HG03469 (cell line): ENCODE data around the gene NMUR1.

Experiments
- ATAC-seq: cut with Tn5 transposase; IDR thresholded peaks from one replicate; pipeline ENCODE4 v1.9.1; 2021; ENCODE audit warnings: mild to moderate bottlenecking, moderate library complexity, moderate number of reproducible peaks; ENCODE audit not compliant: unreplicated experiment

NMUR1 gene

GRCh38 chr2:231527955-231528635 is 2.1 kb downstream of the NMUR1 start:
- no peak for ATAC-seq

- ATAC-seq, result no peak
These were observed 3.2 kb downstream of the NMUR1 start for GRCh38 chr2:231527091-231527395.

- ATAC-seq, result no peak
These were observed 3.7 kb downstream of the NMUR1 start for GRCh38 chr2:231526341-231527090.

GRCh38 chr2:231525248-231526163 is 4.7 kb downstream of the NMUR1 start:
- ATAC-seq, result no peak

DNA sequence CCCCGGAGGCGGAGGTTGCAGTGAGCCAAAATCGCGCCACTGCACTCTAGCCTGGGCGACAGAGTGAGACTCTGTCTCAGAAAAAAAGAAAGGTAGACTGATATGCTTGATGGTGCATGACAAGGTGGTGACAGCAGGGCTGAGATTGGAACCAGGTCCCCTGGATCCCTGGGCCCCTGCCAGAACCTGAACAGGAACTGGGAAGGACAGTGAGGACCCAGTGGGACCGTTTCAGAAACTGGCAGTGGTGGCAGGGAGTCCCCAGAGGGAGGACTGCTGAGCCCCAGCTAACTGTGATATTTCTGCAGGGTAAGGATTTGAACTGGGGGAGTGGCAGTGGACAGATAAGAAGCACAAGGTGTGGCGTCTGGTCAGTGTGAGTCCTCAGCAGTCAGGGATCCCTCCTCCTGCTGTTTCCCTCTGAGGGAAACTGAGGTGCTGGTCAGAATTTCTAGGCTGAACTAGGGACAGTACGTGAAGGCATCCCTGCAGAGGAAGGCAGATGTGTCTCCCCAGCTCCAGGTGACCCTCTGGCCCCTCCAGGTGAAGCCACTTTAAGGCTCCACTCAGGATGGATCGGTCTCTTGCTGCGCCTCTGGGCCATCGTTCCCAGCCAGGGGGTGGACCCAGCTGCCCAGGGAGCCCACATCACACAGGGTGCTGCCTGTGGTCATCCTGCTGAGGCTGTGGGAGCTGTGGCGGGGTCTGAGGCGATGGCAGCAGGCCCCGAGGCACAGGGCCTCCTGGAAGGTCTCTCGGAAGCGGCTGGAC is 5.6 kb downstream of the NMUR1 start:
- ATAC-seq, result no peak

DNA sequence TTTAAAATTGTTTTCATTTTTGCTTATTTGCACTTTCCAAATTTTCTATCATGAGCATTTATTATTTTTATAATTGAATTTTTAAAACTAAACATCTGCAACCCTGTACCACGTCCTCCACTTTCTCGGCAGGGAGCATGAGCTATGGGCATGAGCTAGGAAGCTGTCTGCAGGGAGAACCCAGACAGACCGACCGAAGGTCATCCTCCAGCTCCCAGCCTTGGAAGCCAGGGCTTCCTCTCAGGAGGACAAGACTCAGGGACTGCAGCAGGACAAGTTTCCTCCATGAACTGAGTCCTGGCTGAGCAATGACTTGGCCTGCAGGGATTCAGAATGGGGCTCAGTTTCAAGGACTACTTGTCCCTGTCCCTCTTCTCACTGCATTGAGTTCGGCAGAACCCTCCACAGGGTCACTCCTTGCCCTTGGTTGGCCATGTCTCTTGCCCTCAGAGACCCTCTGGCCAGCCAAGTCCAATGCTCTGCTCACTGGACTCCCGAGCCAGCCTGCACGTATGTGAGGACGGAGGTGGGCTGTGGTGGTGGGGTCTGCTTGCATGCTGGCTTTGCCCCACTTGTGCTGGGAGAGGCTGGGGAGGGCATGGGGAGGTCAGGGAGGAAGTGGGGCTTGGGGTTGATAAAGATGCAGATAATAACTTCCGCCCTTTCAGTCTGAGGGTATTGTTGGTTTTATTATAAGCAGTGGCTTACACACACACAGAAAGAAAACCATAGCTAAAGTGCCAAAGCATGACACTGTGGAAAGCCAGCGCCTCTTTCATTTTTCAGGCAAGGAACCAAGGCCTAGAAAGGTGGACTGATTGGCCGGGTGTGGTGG is 6.6 kb downstream of the NMUR1 start:
- ATAC-seq, result no peak

- ATAC-seq, result no peak
These were observed 7.6 kb downstream of the NMUR1 start for GRCh38 chr2:231522418-231523180.

DNA sequence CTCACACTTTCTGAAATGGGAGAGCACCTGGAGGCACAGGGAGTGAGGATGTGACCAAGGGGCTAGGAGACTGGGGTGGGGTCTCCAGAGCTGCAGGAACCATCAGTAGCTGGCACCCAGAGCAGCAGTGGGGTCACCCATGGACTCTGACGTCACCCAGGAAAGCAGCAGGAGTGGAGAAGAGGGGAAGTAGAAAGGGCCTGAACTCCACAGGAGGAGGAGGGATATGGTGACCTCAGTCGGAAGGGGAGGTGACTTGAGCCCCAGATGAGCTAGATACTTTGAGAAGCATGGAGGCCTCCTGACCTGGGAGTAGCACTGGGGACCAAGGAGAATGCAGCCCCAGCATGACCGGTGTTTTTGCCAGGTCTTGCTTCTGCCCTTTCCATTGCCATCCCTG is 8.8 kb downstream of the NMUR1 start:
- ATAC-seq, result no peak

GRCh38 chr2:231519975-231520555 is 10.2 kb downstream of the NMUR1 start:
- no peak for ATAC-seq

DNA sequence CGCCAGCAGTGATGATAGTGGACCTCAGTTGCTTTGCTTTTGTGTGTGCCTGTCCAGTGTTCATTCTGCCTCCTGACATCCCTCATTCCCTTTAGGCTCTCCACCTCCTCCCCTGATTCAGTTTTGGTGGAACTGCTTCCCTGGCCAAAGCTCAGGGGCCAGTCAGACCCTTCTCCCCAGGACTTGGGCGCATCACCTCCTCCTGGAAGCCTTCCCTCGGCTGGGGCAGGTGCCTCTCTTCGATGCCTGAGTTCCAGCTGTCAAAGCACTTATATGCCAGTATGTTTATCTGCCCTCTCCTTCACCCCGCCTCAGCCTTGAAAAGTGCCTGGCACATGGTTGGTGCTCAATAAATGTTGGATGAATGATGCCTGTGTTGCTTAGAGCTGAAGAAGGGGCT is 11.5 kb downstream of the NMUR1 start:
- no peak for ATAC-seq

DNA sequence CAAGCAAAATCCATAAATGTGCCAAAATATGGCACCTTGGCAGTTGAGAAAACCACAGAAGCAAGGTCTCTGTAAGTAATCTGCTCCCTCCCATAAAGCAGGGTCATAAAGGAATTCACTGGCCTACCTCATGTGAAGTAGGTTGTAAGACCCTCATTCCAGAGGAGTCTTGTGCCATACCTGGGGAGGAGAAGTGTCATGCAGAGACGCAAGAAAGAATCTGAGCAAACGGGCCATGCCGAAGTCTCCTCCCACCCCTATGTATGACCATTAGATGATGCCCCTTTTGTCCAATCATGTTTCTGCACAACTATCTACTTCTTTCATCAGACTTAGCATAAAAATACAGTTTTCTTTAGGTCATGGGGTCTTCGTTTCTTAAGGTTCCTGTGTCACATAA is 14.6 kb downstream of the NMUR1 start:
- ATAC-seq, result no peak

GRCh38 chr2:231514951-231515297 is 15.3 kb downstream of the NMUR1 start:
- no peak for ATAC-seq

DNA sequence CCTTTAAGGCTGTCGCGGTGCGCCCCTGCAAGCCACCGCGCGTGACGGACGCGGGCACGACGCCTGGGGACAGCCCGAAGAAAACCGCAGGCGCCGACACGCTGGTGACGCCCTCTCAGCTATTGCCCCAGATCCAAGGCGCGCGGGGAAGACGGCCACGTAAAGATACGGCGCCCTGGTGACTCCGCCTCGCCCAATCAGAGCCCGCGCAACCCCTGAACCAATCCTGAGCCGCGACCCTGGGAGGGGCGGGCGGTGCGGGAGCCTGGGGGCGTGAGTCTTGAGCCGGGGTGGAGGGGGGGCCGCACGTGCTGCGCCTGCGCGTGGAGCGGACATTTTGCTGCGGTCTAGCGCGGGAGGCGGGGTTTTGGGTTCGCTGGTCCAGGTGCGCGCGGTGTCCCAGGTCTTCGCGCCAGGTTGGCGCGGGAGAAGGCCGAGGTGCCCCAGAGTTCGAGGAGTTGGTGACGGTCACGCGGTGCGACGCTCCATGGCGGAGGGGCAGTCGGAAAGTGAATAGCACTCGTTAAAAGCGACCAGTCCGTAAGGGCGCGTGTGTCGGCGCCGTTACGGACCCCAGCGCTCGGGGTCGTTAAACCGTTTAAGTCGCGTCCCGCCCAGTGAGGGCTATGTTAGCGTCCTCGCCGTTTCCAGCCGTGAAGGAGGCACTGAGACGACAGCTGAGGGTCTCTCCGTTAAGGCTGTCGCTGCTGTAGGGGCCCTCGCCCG is 15.9 kb downstream of the NMUR1 start:
- ATAC-seq, result peak; percentile 89

DNA sequence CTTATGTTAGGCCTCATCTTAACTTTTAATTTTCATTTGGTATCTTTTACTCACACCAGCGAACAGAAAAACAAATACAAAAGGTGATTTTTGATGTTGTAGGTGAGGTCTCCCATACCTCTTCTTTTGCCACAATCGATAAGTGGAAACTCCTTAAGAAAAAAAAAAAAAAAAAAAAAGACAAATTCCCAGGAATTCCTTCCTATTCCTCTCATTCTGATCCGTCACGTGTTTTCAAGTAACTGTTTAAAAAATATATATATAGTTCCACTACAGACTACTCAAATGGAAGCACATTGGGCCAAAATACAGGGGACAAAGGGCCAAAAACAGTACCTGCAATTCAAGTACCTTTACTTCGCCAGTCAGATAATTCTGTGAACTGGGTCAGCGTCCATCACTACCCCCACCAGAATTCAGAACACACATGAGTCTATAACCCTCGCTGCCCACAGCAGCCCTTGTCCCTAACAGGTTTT is 16.5 kb downstream of the NMUR1 start:
- ATAC-seq, result no peak

GRCh38 chr2:231512222-231512621 is 18.0 kb downstream of the NMUR1 start:
- ATAC-seq, result no peak

- no peak for ATAC-seq
These were observed 26.5 kb downstream of the NMUR1 start for GRCh38 chr2:231503766-231504165.

DNA sequence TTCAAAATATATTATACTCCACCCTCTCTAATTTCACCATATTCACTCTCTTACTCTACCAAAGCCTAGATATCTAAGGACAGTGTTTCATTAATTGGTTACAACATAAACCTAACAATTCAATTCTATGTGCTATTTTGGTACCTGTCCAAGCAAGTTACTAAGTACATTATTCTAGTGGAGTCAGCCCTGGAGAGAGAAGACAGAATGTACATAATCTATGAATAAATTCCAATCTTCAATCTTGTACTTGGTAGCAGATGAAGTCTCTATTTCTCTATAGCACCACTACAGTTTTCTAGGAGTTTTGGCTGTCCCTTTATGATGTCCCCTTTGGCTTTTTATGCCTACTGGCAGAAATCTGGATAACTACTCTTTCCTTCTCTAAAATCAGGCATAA is 27.6 kb downstream of the NMUR1 start:
- ATAC-seq, result no peak

GRCh38 chr2:231497651-231498050 is 32.6 kb downstream of the NMUR1 start:
- no peak for ATAC-seq
